Endodermal cell (in vitro differentiated cells): ENCODE measurements around the gene SLC25A44. TPM values are rescaled to one million over a fixed set of nuclear protein-coding genes. Genes with fewer than 3 reads are reported as not detected.

Experiments
- DNase-seq: peaks from one replicate; pipeline ENCODE4 v3.0.0-alpha.2; 2017
- H3K27ac ChIP-seq: 2 replicates; pipeline ENCODE4 v1.5.1; 2013; ENCODE audit warnings: mild to moderate bottlenecking, low read depth, low read length, moderate library complexity
- H3K27me3 ChIP-seq: 2 replicates; pipeline ENCODE4 v1.6.1; 2013; ENCODE audit warnings: mild to moderate bottlenecking, low read length, moderate library complexity; ENCODE audit not compliant: insufficient read depth, control insufficient read depth, poor library complexity, severe bottlenecking
- H3K36me3 ChIP-seq: 2 replicates; pipeline ENCODE4 v1.7.0; 2013; ENCODE audit warnings: mild to moderate bottlenecking, low read length, moderate library complexity; ENCODE audit not compliant: control insufficient read depth, insufficient read depth
- H3K4me1 ChIP-seq: one replicate; pipeline ENCODE4 v1.7.0; 2013; ENCODE audit warnings: low read length; ENCODE audit not compliant: control insufficient read depth, insufficient read depth
- H3K4me3 ChIP-seq: 2 replicates; pipeline ENCODE4 v1.5.1; 2013; ENCODE audit warnings: mild to moderate bottlenecking, low read length, moderate library complexity
- H3K9ac ChIP-seq: 2 replicates; pipeline ENCODE4 v1.6.1; 2013; ENCODE audit warnings: mild to moderate bottlenecking, low read length, moderate library complexity; ENCODE audit not compliant: poor library complexity, severe bottlenecking; ENCODE audit errors: extremely low read depth
- H3K9me3 ChIP-seq: 2 replicates; pipeline ENCODE4 v1.6.1; 2013; ENCODE audit warnings: mild to moderate bottlenecking, low read length, moderate library complexity; ENCODE audit not compliant: control insufficient read depth
- H3K27ac Mint-ChIP-seq: 2 replicates; pipeline ENCODE4 v1.8.0; 2020; ENCODE audit warnings: mixed read lengths
- H3K27me3 Mint-ChIP-seq: 2 replicates; pipeline ENCODE4 v1.8.0; 2021; ENCODE audit warnings: mild to moderate bottlenecking, mixed read lengths; ENCODE audit not compliant: insufficient read depth
- H3K36me3 Mint-ChIP-seq: 2 replicates; pipeline ENCODE4 v1.8.0; 2020; ENCODE audit warnings: low read depth, mixed read lengths
- H3K4me1 Mint-ChIP-seq: 2 replicates; pipeline ENCODE4 v1.8.0; 2020; ENCODE audit warnings: mixed read lengths
- H3K4me3 Mint-ChIP-seq: 2 replicates; pipeline ENCODE4 v1.8.0; 2020; ENCODE audit warnings: mild to moderate bottlenecking, moderate library complexity, mixed read lengths
- H3K9me3 Mint-ChIP-seq: 2 replicates; pipeline ENCODE4 v1.8.0; 2020; ENCODE audit warnings: mild to moderate bottlenecking, mixed read lengths
- WGBS, 2 experiments: methylation state at CpG; one replicate each; pipeline versions ENCODE4 v1.1.5 to v1.1.7; 2013; ENCODE audit warnings: missing lambda C conversion rate in 2 of 2, mixed read lengths in 1 of 2; ENCODE audit not compliant: insufficient coverage in 1 of 2, insufficient read length in 1 of 2; 5-methylcytosine and 5-hydroxymethylcytosine counted together
- total RNA-seq, 2 donors: library from RNA; stranded (reverse); fragmentation: NEBNext Ultra II Directional in 1 of 2; extraction: Animal tissue kit (Norgen Biotek cat#: 25700) in 1 of 2; gene quantifications; 2 replicates in 1 of 2; 3 replicates in 1 of 2; pipeline ENCODE4 v1.2.1, GENCODE V29; 2021
- TF ChIP-seq, protein P1 (sequence below): fragments of 200-600 bp; sonication (generic); conservative IDR thresholded peaks from 2 replicates; pipeline ENCODE4 v1.5.0; 2021; ENCODE audit warnings: antibody characterized with exemption, mild to moderate bottlenecking

Gene SLC25A44
- total RNA-seq, 2 donors from 2014 or later, result 20.9 to 22.7 TPM

GRCh38 chr1:156155756-156156510, 38.0 kb upstream of the SLC25A44 start:
- H3K4me3 ChIP-seq, result no peak overlapping the region
- H3K27me3 ChIP-seq, result no peaks in the 10 kb centered on the region
- H3K27ac ChIP-seq, result no peak overlapping the region
- Mint-ChIP-seq H3K27ac (no peak overlapping the region), H3K4me1 (peaks cover 20% of the 10 kb centered on the region), H3K9me3 (no peaks in the 10 kb centered on the region), H3K27me3 (peaks cover 3% of the 10 kb centered on the region), H3K36me3 (no peaks in the 10 kb centered on the region), H3K4me3 (no peak overlapping the region)
- no peaks in the 10 kb centered on the region for H3K4me1 ChIP-seq
- WGBS, 2 experiments, result 86 to 92% methylated on average over 5 to 10 of the region's 12 CpGs
- no peak overlapping the region for H3K9ac ChIP-seq
- DNase-seq, result no peak
- TF ChIP-seq, protein P1, sequence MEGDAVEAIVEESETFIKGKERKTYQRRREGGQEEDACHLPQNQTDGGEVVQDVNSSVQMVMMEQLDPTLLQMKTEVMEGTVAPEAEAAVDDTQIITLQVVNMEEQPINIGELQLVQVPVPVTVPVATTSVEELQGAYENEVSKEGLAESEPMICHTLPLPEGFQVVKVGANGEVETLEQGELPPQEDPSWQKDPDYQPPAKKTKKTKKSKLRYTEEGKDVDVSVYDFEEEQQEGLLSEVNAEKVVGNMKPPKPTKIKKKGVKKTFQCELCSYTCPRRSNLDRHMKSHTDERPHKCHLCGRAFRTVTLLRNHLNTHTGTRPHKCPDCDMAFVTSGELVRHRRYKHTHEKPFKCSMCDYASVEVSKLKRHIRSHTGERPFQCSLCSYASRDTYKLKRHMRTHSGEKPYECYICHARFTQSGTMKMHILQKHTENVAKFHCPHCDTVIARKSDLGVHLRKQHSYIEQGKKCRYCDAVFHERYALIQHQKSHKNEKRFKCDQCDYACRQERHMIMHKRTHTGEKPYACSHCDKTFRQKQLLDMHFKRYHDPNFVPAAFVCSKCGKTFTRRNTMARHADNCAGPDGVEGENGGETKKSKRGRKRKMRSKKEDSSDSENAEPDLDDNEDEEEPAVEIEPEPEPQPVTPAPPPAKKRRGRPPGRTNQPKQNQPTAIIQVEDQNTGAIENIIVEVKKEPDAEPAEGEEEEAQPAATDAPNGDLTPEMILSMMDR, result no peak
- H3K9me3 ChIP-seq, result no peaks in the 10 kb centered on the region
- H3K36me3 ChIP-seq, result no peaks in the 10 kb centered on the region

DNA sequence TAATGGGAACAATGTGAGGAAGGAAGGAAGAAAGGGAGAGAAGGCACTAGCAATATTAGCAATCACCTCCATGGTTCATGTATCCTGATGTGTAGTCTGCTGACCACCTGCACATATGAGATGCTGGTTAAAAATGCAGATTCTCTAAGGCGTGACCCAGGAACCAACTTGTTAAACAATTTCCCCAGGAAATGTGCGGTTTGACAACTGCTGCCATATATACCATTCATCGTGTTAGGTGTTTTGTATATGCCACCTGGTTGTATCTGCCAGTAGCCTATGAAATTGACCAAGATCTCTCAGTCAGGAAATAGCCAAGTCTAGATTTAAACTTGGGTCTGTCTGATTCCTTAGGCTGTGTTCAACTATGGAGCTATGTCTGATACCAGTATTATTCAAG, 36.4 kb upstream of the SLC25A44 start:
- no peak overlapping the region for H3K27ac Mint-ChIP-seq

GRCh38 chr1:156157966-156158365, 35.9 kb upstream of the SLC25A44 start:
- no peaks in the 10 kb centered on the region for H3K27me3 ChIP-seq
- H3K4me3 ChIP-seq, result no peak overlapping the region
- H3K27ac ChIP-seq, result no peak overlapping the region
- H3K27ac Mint-ChIP-seq, result no peak overlapping the region
- H3K36me3 ChIP-seq, result no peaks in the 10 kb centered on the region
- H3K9ac ChIP-seq, result no peak overlapping the region
- TF ChIP-seq, protein P1, result no peak
- H3K4me3 Mint-ChIP-seq, result no peak overlapping the region
- no peaks in the 10 kb centered on the region for H3K9me3 Mint-ChIP-seq
- peaks cover 3% of the 10 kb centered on the region for H3K27me3 Mint-ChIP-seq
- H3K9me3 ChIP-seq, result no peaks in the 10 kb centered on the region
- no peaks in the 10 kb centered on the region for H3K4me1 ChIP-seq
- H3K36me3 Mint-ChIP-seq, result no peaks in the 10 kb centered on the region
- peaks cover 15% of the 10 kb centered on the region for H3K4me1 Mint-ChIP-seq
- DNase-seq, result no peak
- WGBS, 2 experiments, result 86 to 95% methylated on average over 1 to 5 of the region's 5 CpGs

More for the DNA sequence above, 36.4 kb upstream of the SLC25A44 start:
- Histone ChIP-seq H3K4me3 (no peak overlapping the region), H3K9me3 (no peaks in the 10 kb centered on the region), H3K27ac (no peak overlapping the region), H3K36me3 (no peaks in the 10 kb centered on the region), H3K27me3 (no peaks in the 10 kb centered on the region), H3K9ac (no peak overlapping the region), H3K4me1 (no peaks in the 10 kb centered on the region)
- H3K36me3 Mint-ChIP-seq, result no peaks in the 10 kb centered on the region
- H3K4me1 Mint-ChIP-seq, result peaks cover 14% of the 10 kb centered on the region
- H3K9me3 Mint-ChIP-seq, result no peaks in the 10 kb centered on the region
- H3K27me3 Mint-ChIP-seq, result peaks cover 3% of the 10 kb centered on the region
- H3K4me3 Mint-ChIP-seq, result no peak overlapping the region
- TF ChIP-seq, protein P1, result no peak
- WGBS, 2 experiments, result 95 to 97% methylated on average over 3 of the region's 3 CpGs
- DNase-seq, result no peak
